Uterus (tissue), 2 donors: ENCODE data around the gene EVI2B.

Experiments
- CTCF ChIP-seq, 4 experiments: fragments of 200-600 bp in 2 of 4; fragments of 450-650 bp in 2 of 4; sonication (generic) in 2 of 4; IDR thresholded peaks; one replicate each; pipeline ENCODE4 v1.5.1; 2016 to 2019; ENCODE audit warnings: antibody characterized with exemption in 4 of 4, mild to moderate bottlenecking in 2 of 4, moderate library complexity in 1 of 4
- POLR2A ChIP-seq, 2 donors: fragments of 450-650 bp; IDR thresholded peaks; one replicate each; pipeline ENCODE4 v1.6.1; 2016; ENCODE audit warnings: antibody characterized with exemption in 2 of 2, mild to moderate bottlenecking in 1 of 2, moderate library complexity in 1 of 2

- TF ChIP-seq POLR2A (IDR thresholded peaks at IDR 0.05) = no peak
- TF ChIP-seq CTCF (IDR thresholded peaks at IDR 0.05) = no peak
These were observed at the start of gene EVI2B for GRCh38 chr17:31313982-31314781.
